Ramos (cell line): ENCODE data around the gene MISP.

Source experiments
- in situ Hi-C: fragments of 300-500 bp; cut with MboI; formaldehyde crosslinking; loops from one replicate; pipeline ENCODE4 v1.14.3; 2022; ENCODE audit warnings: low sequenced_read_pairs; ENCODE audit not compliant: unreplicated experiment

The MISP gene

GRCh38 chr19:768424-768823, 17.5 kb downstream of the MISP start:
- in situ Hi-C loops, result loop anchor here (5.0 kb wide), 1 partner anchor 154 kb away; no protein-coding TSS in a partner anchor

DNA sequence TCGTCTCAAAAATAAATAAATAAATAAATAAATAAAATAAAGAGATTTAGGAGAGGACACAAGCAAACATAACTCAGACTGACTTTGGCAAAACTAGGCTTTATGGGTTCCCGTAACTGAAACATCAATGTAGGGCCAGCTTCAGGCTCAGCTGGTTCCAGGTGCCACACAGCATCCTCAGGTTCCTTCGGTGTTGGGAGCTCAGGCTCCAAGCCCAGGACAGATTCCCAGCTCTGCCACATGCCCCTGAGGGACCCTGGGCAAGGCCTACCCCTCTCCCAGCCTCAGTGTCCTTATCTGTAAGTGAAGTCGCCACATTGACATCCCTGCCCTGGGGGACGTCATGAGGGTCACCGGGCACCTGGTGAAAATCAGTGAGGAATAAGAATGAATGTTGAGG, 18.7 kb downstream of the MISP start:
- in situ Hi-C loops, result loop anchor here (5.0 kb wide), 2 partner anchors 153 to 213 kb away; partner anchors contain the start of gene WDR18

- in situ Hi-C loops, result loop anchor here (5.0 kb wide), 1 partner anchor 211 kb away; the partner anchor contains the start of gene WDR18
Observed at GRCh38 chr19:771332-771785, 20.4 kb downstream of the MISP start.

DNA sequence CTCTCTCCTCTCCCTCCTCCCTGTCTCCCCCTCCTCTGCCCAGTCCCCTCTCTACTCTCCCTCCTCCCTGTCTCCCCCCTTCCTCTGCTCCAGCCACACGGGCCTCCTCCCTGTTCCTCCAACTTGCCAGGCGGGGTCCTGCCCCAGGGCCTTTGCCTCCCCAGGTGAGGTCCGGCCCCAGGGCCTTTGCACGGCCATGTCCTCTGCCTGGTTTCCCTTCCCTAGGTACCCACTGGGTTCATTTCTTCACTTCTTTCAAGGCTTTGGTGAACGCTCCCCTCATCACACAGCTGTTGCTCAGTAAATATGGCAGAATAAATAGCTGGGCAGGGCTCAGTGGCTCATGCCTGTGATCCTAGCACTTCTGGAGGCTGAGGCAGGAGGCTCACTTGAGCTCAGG, 21.2 kb downstream of the MISP start:
- in situ Hi-C loops, result loop anchor here (5.0 kb wide), 1 partner anchor 210 kb away; the partner anchor contains the start of gene WDR18

- in situ Hi-C loops, result loop anchor here (5.0 kb wide), 1 partner anchor 209 kb away; the partner anchor contains the start of gene WDR18
Observed at GRCh38 chr19:772730-773436, 22.0 kb downstream of the MISP start.

DNA sequence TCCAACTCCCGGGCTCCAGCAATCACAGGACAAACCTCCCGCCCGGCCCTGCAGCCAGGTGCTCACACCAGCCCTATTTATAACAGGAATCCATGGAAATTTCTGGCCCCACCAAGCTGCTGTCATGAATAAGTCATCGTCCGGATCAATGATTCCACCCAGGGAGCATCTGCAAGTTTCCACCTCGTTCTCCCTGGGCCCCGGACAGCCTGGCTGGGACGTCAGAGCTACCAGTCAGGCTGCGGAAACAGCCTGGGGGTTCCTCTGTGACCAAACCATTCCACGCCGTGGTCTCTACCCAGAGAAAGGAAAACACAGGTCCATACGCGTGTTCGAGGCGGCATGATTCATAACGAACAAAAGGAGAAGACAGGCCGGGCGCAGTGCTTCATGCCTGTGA, 25.6 kb downstream of the MISP start:
- in situ Hi-C loops, result no loop called here

DNA sequence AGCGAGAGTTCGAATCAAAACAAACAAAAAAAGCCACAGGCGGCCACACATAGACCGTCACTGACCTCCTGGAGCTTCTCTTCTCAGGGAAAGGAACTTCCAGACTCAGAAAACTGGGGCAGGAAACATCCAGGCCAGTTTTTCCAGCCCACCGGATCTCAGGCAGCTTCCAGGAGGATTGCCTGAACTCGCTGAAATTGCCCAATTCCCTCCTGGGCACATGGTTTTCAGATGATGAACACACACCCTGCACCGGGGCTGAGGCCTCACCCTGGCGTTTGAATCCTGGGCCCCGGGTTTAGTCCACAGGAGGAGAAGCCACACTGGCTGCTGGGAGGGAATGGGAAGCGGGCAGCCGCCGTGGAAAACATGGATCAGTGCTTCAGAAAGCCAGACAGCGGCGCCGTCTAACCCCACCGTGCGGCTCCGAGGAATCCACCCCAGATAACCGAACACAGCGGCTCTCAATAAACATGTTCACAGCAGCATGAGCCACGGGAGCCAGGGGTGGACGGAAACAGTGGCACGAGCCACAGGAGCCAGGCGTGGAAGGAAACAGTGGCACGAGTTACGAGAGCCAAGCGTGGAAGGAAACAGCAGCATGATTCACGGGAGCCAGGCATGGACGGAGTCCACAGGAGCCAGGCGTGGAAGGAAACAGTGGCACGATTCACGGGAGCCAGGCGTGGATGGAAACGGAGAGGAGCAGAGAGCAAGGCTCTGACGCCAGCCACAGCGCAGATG, 28.2 kb downstream of the MISP start:
- in situ Hi-C loops, result no loop called here

DNA sequence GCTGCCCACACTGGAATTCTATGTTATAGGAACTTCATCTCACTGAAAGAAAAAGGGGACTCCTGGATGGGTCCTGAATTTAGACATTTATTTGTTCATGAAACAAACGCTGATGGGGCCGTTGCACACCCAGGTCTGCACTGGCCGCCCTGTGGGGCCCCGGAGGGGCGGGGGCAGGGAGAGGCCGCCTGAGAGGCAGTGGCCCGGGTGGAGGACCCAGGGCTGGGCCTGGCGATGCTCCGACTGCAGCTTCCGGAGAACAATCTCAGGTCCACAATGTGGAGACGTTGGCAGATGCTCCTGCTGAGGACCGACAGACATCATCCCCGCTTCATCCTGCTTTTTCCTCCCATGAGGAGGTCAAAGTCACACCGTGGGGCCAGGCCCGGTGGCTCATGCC, 30.0 kb downstream of the MISP start:
- in situ Hi-C loops, result no loop called here

- in situ Hi-C loops, result no loop called here
Observed at GRCh38 chr19:781800-782184, 30.9 kb downstream of the MISP start.

- in situ Hi-C loops, result no loop called here
Observed at GRCh38 chr19:782185-782877, 31.4 kb downstream of the MISP start.

DNA sequence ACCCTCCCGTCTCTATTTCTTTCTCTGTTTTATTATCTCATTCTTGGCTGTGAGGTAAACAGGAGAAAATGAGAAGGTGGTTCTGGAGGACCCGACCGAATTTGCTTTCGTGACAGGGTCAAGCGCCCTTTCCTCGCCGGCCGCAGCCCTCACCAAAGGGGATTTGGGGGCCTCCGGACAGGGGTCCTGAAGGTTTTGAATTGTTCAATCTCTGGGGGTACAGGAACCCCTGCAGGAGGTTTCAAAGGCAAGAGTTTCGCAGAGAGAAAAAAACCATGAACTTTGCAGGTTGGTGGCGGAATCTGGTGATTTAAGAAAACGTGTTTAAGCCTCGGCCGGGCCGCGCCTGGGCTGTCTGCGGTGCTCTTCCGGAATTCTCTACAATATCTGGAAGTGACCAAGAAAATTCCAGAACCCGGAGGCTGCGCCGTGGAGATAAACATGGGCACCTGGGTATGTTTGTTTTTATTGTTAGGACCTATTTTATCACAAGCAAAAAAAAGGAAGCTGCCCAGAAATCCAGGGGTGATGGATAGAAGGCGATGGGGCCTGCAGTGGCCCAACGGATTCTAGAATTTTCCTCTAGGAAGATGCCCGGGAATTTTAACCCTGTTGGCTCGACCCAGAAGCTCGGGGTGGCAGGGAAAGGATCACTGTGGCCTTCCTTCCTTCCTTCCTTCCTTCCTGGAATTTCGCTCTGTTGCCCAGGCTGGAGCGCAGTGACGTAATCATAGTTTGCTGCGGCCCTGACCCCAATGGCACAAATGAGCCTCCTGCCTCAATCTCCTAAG, 32.2 kb downstream of the MISP start:
- in situ Hi-C loops, result no loop called here

- in situ Hi-C loops, result no loop called here
Observed at GRCh38 chr19:784541-784940, 33.6 kb downstream of the MISP start.

DNA sequence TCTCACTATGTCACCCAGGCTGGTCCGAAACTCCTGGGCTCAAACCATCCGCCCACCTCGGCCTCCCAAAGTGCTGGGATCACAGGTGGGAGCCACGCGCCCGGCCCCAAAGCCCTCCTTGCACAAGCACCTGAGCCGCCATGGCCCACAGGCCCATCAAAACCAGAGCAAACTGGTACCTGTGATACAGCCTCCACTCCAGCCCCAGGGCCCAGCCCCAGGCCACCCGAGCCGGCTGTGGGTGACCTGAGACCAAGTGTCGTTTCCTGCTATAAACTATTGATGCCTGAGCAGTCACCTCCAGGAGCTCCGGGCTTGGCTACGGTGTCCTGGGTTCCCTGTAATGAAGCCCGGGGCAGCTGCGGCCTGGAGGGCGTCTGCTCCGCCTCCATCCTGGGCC, 36.6 kb downstream of the MISP start:
- in situ Hi-C loops, result no loop called here

- in situ Hi-C loops, result no loop called here
Observed at GRCh38 chr19:788686-788982, 37.7 kb downstream of the MISP start.

- in situ Hi-C loops, result no loop called here
Observed at GRCh38 chr19:788983-789700, 38.2 kb downstream of the MISP start.

DNA sequence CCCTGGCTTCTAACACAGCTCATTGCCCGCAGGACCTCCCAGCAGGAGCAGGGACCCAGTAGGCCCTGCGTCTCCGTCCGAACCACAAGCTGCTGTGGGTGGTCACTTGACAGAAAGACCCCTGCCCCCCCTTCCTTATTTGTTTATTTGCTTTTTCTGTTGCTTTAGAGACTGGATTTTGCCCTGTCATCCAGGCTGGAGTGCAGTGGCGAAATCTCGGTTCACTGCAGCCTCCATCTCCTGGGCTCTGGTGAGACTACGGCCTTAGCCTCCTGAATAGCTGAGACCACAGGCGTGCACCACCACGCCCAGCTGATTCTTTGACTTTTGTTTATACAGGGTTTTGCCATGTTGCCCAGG, 38.8 kb downstream of the MISP start:
- in situ Hi-C loops, result no loop called here

DNA sequence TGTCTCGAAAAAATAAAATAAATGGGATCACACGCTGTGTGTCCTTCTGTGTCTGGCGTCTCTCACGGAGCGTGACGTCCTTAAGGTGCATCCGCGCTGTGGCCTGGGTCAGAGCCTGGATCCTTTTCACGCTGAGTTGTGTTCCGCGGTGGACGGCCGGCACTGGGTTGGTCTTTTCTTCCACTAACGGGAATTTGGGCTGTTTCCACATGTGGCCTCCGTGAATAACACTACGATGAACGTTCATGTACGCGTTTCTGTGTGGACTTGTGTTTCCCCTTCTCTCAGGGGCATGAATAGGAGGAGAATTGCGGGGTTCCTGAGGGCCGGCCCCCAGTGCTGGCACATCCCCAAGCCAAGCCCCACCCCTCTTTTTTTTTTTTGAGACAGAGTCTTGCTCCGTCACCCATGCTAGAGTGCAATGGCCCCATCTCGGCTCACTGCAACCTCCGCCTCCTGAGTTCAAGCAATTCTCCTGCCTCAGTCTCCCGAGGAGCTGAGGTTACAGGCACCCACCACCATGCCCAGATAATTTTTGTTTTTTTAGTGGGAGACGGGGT, 40.2 kb downstream of the MISP start:
- in situ Hi-C loops, result no loop called here

DNA sequence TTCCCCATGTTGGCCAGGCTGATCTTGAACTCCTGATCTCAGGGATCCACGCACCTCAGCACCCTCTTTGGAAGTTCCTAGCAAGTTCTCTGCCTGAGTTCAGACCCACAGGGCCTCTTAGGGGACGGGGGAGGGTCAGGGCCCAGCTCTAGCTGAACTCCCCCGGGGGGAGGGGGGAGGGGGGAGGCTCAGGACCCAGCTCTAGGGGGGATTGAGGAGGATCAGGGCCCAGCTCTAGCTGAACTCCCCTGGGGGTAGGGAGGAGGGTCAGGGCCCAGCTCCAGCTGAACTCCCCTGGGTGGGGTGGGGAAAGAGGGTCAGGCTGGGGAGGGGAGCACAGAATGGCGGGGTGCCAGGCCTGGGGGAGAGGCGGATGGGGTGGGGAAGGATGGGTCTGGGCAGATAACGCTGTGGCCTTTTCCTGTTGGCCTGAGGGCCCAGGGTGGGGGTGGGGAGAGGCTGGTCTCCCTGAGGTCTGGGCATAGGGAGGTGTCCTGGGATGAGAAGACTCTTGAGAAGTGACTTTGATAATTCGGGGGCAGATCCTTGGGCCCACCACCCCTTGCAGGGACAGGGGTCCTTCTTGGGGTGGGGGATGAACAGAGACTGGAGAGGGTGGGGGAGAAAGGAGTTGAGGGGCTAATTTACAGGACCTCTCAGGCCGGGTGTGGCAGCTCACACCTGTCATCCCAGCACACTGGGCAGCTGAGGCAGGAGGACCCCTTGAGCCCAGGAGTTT, 40.8 kb downstream of the MISP start:
- in situ Hi-C loops, result no loop called here
